Endothelial cell of umbilical vein (primary cell): ENCODE data around the gene ADGRD1. TPM values are rescaled to one million over a fixed set of nuclear protein-coding genes. Genes with fewer than 3 reads are reported as not detected.

Experiments used
- BruUV-seq: library from RNA; stranded (reverse); fragments of 400-500 nt; replicated peaks from 2 replicates; lab custom pipeline; 2021; lab: Mats Ljungman, UMichigan
- CTCF ChIA-PET: fragments of 300-600, 350-600 bp; sonication (Branson Sonifier 250); formaldehyde crosslinking; loops from one replicate; lab custom pipeline; 2021; ENCODE audit warnings: antibody characterized with exemption, inconsistent platforms; lab: Charles Lee
- POLR2A ChIA-PET: fragments of 300-600, 350-600 bp; sonication (Branson Sonifier 250); formaldehyde crosslinking; loops from one replicate; lab custom pipeline; 2021; ENCODE audit warnings: antibody characterized with exemption, inconsistent platforms; lab: Charles Lee
- DNase-seq: peaks from one replicate; pipeline ENCODE4 v3.0.0-alpha.2; 2011; ENCODE audit warnings: low read depth, low spot score
- FAIRE-seq: peaks from 2 replicates; lab custom pipeline; 2011; peaks lifted over from hg19 to GRCh38; lab: Jason Lieb, UNC
- H2AFZ ChIP-seq: 2 replicates; pipeline ENCODE4 v1.6.0; 2012; ENCODE audit warnings: low read depth, low read length, control low read depth, inconsistent platforms
- H3K27ac ChIP-seq: 2 replicates; pipeline ENCODE4 v1.5.1; 2011; ENCODE audit warnings: low read depth, mild to moderate bottlenecking, control low read depth, low read length, moderate library complexity; ENCODE audit not compliant: insufficient read depth
- H3K27me3 ChIP-seq, 2 experiments: 2 replicates each; pipeline versions ENCODE4 v1.6.0 to v1.6.1; 2011; ENCODE audit warnings: low read length in 2 of 2, mixed read lengths in 1 of 2; ENCODE audit not compliant: control insufficient read depth in 2 of 2, insufficient read depth in 2 of 2
- H3K36me3 ChIP-seq, 2 experiments: 2 replicates in 1 of 2; 3 replicates in 1 of 2; pipeline ENCODE4 v1.5.1; 2011; ENCODE audit warnings: low read length in 2 of 2, mild to moderate bottlenecking in 1 of 2, moderate library complexity in 1 of 2; ENCODE audit not compliant: control insufficient read depth in 2 of 2, insufficient read depth in 2 of 2; ENCODE audit errors: extremely low read depth in 1 of 2
- H3K4me1 ChIP-seq: 3 replicates; pipeline ENCODE4 v1.5.1; 2011; ENCODE audit warnings: mild to moderate bottlenecking, low read length; ENCODE audit not compliant: control insufficient read depth, insufficient read depth; ENCODE audit errors: extremely low read depth
- H3K4me2 ChIP-seq: 2 replicates; pipeline ENCODE4 v1.6.1; 2011; ENCODE audit warnings: low read length, control low read depth, mixed read lengths; ENCODE audit not compliant: insufficient read depth
- H3K4me3 ChIP-seq, 3 experiments: fragments of 200-600 bp in 1 of 3; sonication (generic), shearing (Covaris generic) in 1 of 3; replicated peaks in 1 of 3; 2 replicates each; pipeline ENCODE4 v1.5.1; 2011 to 2016; ENCODE audit warnings: control low read depth in 3 of 3, low read length in 3 of 3, mild to moderate bottlenecking in 2 of 3, inconsistent platforms in 1 of 3, low read depth in 1 of 3, moderate library complexity in 1 of 3; ENCODE audit not compliant: insufficient read depth in 1 of 3
- H3K79me2 ChIP-seq: 2 replicates; pipeline ENCODE4 v1.6.0; 2012; ENCODE audit warnings: low read length, inconsistent platforms; ENCODE audit not compliant: control insufficient read depth, insufficient read depth
- H3K9ac ChIP-seq: replicated peaks from 2 replicates; pipeline ENCODE3; 2011; ENCODE audit warnings: low read length, control low read depth; ENCODE audit not compliant: insufficient read depth; ENCODE audit errors: extremely low read depth
- H3K9me1 ChIP-seq: replicated peaks from 3 replicates; pipeline ENCODE4 v1.6.0; 2011; ENCODE audit warnings: mild to moderate bottlenecking, low read length; ENCODE audit not compliant: control insufficient read depth, insufficient read depth; ENCODE audit errors: extremely low read depth
- H3K9me3 ChIP-seq: replicated peaks from 2 replicates; pipeline ENCODE4 v1.5.1; 2012; ENCODE audit warnings: low read length, inconsistent platforms; ENCODE audit not compliant: control insufficient read depth, insufficient read depth
- H4K20me1 ChIP-seq: replicated peaks from 2 replicates; pipeline ENCODE3; 2011; ENCODE audit warnings: mild to moderate bottlenecking, low read length; ENCODE audit not compliant: control insufficient read depth, insufficient read depth; ENCODE audit errors: extremely low read depth
- CTCF ChIP-seq, 2 donors: IDR thresholded peaks; 1 replicate in 1 of 2; 2 replicates in 1 of 2; pipeline ENCODE4 v1.5.1; 2011; ENCODE audit warnings: low read length in 2 of 2, mild to moderate bottlenecking in 2 of 2, moderate library complexity in 2 of 2, control low read depth in 1 of 2, inconsistent platforms in 1 of 2, low read depth in 1 of 2; ENCODE audit not compliant: insufficient read depth in 1 of 2; ENCODE audit errors: extremely low read depth in 1 of 2
- EZH2 ChIP-seq: IDR thresholded peaks from 2 replicates; pipeline ENCODE4 v1.6.1; 2012; ENCODE audit warnings: borderline replicate concordance, low read depth, mild to moderate bottlenecking, moderate library complexity, low read length, inconsistent platforms; ENCODE audit not compliant: severe bottlenecking
- FOS ChIP-seq: IDR thresholded peaks from 2 replicates; pipeline ENCODE4 v1.6.1; 2011; ENCODE audit warnings: mild to moderate bottlenecking, low read length, moderate library complexity, borderline replicate concordance; ENCODE audit not compliant: insufficient read depth
- GATA2 ChIP-seq: IDR thresholded peaks from 2 replicates; pipeline ENCODE4 v1.7.0; 2011; ENCODE audit warnings: low read depth, mild to moderate bottlenecking, moderate library complexity, mixed read lengths, low read length; ENCODE audit not compliant: insufficient read length, insufficient read depth
- JUN ChIP-seq: IDR thresholded peaks from 2 replicates; pipeline ENCODE4 v1.6.1; 2011; ENCODE audit warnings: borderline replicate concordance, low read depth; ENCODE audit not compliant: insufficient read length, insufficient read depth
- MAX ChIP-seq: IDR thresholded peaks from 2 replicates; pipeline ENCODE4 v1.6.1; 2011; ENCODE audit not compliant: insufficient read depth, insufficient read length
- MYC ChIP-seq: IDR thresholded peaks from one replicate; pipeline ENCODE4 v1.6.1; 2011; ENCODE audit warnings: mild to moderate bottlenecking, low read depth, low read length
- POLR2A ChIP-seq: IDR thresholded peaks from 2 replicates; pipeline ENCODE4 v1.6.1; 2012; ENCODE audit warnings: low read depth, mild to moderate bottlenecking, control low read depth, low read length
- POLR2AphosphoS5 ChIP-seq: IDR thresholded peaks from 2 replicates; pipeline ENCODE4 v1.6.1; 2012; ENCODE audit warnings: low read depth, mild to moderate bottlenecking, control low read depth, low read length, moderate library complexity; ENCODE audit not compliant: insufficient read depth
- dilution Hi-C: fragments of 300-500 bp; cut with MboI; formaldehyde crosslinking; loops from one replicate; pipeline ENCODE4 v1.15.0; 2019; ENCODE audit warnings: low sequenced_read_pairs; ENCODE audit not compliant: extremely low pct_ligation_motif_present
- intact Hi-C: fragments of 100-400 bp; cut with micrococcal nuclease; formaldehyde crosslinking; loops from one replicate; pipeline ENCODE4 v1.10.0; 2022
- polyA plus RNA-seq, 4 experiments: library from polyadenylated mRNA; depleted of rRNA in 3 of 4; stranded (reverse) in 3 of 4; unstranded in 1 of 4; fragments of >200 nt; gene quantifications; 2 replicates each; pipeline versions ENCODE4 v1.2.1 to v1.2.3, GENCODE V29; 2011 to 2012; ENCODE audit warnings: missing spikeins in 1 of 4
- total RNA-seq: library from RNA; stranded (reverse); gene quantifications from 2 replicates; pipeline ENCODE4 v1.2.3, GENCODE V29; 2021

ADGRD1 gene
- total and polyA plus RNA-seq, 2 donors (not counting 3 experiments of a cell fraction or from before 2014, with no cell fraction given): 0.07 TPM; not detected in 1

GRCh38 chr12:131129839-131130238 is 176.1 kb downstream of the ADGRD1 start:
- H3K27me3 ChIP-seq: no peaks in the 10 kb centered on the region
- H3K9me1 ChIP-seq: no peaks in the 10 kb centered on the region
- no peaks in the 10 kb centered on the region for H3K9me3 ChIP-seq
- dilution Hi-C loops: no loop called here
- no peak overlapping the region for H3K4me2 ChIP-seq
- H4K20me1 ChIP-seq: no peaks in the 10 kb centered on the region
- ChIA-PET CTCF (no interaction called here), POLR2A (no interaction called here)
- no peak overlapping the region for H3K9ac ChIP-seq
- DNase-seq (no peak), FAIRE-seq (no peak)
- BruUV-seq: no TSS peak
- no peaks in the 10 kb centered on the region for H3K36me3 ChIP-seq
- no peak overlapping the region for H3K27ac ChIP-seq
- H3K4me3 ChIP-seq: no peak overlapping the region
- intact Hi-C loops: loop anchor here (10.0 kb wide), 1 partner anchor 365 kb away; no protein-coding TSS in a partner anchor
- TF ChIP-seq GATA2: no peak
- no peak for TF ChIP-seq MAX
- TF ChIP-seq FOS: no peak
- no peak for TF ChIP-seq POLR2A
- no peak for TF ChIP-seq JUN
- TF ChIP-seq MYC: no peak
- no peak for TF ChIP-seq CTCF (IDR thresholded peaks at IDR 0.05; ENCODE audit: extremely low read depth in 1 of 2, insufficient read depth in 1 of 2, low read depth in 1 of 2, low read length in 2 of 2)
- TF ChIP-seq POLR2AphosphoS5: no peak
- TF ChIP-seq EZH2: no peak
- H2AFZ ChIP-seq: no peak overlapping the region
- no peaks in the 10 kb centered on the region for H3K79me2 ChIP-seq
- no peaks in the 10 kb centered on the region for H3K4me1 ChIP-seq
